ENCODE results near the gene CRHR1.

The CRHR1 gene

DNA sequence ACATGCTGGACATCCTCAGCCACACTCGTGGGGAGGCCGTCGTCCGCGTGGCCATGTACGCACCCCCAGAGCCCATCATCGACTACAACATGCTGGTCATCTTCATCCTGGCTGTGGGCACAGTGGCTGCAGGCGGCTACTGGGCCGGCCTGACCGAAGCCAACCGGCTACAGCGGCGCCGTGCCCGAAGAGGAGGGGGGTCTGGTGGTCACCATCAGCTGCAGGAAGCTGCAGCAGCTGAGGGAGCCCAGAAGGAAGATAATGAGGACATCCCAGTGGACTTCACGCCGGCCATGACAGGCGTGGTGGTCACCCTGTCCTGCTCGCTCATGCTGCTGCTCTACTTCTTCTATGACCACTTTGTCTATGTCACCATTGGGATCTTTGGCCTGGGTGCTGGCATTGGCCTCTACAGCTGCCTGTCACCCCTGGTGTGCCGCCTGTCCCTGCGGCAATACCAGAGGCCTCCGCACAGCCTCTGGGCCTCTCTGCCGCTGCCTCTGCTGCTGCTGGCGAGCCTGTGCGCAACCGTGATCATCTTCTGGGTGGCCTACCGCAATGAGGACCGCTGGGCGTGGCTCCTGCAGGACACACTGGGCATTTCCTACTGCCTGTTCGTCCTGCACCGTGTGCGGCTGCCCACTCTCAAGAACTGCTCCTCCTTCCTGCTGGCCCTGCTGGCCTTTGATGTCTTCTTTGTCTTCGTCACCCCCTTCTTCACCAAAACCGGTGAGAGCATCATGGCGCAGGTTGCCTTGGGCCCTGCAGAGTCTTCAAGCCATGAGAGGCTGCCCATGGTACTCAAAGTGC is 61.5 kb downstream of the CRHR1 start:
- Histone ChIP-seq H3K4me2 (ENCODE audit: low read length) (no peak overlapping the region), H2BK5ac (ENCODE audit: low read length) (no peak overlapping the region), H3K27ac (ENCODE audit: low read depth, low read length) (no peak overlapping the region), H2AK5ac (ENCODE audit: low read length) (no peak overlapping the region), H3K23ac (ENCODE audit: low read length) (no peak overlapping the region), H3K27me3 (ENCODE audit: insufficient read depth, low read length, poor library complexity) (no peaks in the 10 kb centered on the region), H3K79me2 (ENCODE audit: control insufficient read depth, insufficient read depth, low read length) (no peaks in the 10 kb centered on the region), H4K8ac (ENCODE audit: low read depth, low read length) (no peak overlapping the region), H4K5ac (ENCODE audit: low read length) (no peak overlapping the region), H3K4me1 (ENCODE audit: control insufficient read depth, low read depth, low read length) (no peaks in the 10 kb centered on the region), H2BK120ac (ENCODE audit: low read depth, low read length) (no peak overlapping the region), H3K79me1 (ENCODE audit: low read length) (no peaks in the 10 kb centered on the region), H3K9ac (ENCODE audit: low read length) (no peak overlapping the region), H2BK15ac (replicated peaks; ENCODE audit: low read depth) (no peak overlapping the region), H3K56ac (ENCODE audit: low read length) (no peak overlapping the region), H3K36me3 (ENCODE audit: control insufficient read depth, insufficient read depth, low read length) (no peaks in the 10 kb centered on the region), H3K18ac (ENCODE audit: low read length) (no peak overlapping the region), H3K4ac (ENCODE audit: low read depth, low read length) (no peak overlapping the region), H3K4me3 (ENCODE audit: low read length) (no peak overlapping the region)
- no peak for DNase-seq
- WGBS (ENCODE audit: extremely low coverage, insufficient coverage, low lambda C conversion rate), result no CpG with 5 or more reads among the region's 35 CpGs

DNA sequence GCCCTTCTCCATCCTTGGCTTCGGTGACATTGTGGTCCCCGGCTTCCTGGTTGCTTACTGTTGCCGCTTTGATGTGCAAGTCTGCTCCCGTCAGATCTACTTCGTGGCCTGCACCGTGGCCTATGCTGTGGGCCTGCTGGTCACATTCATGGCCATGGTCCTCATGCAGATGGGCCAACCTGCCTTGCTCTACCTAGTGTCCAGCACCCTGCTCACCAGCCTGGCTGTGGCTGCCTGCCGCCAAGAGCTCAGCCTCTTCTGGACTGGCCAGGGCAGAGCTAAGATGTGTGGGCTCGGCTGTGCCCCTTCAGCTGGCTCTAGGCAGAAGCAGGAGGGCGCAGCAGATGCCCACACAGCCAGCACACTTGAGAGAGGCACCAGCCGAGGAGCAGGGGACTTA is 62.1 kb downstream of the CRHR1 start:
- Histone ChIP-seq H3K36me3 (ENCODE audit: control insufficient read depth, insufficient read depth, low read length) (no peaks in the 10 kb centered on the region), H3K4ac (ENCODE audit: low read depth, low read length) (no peak overlapping the region), H2AK5ac (ENCODE audit: low read length) (no peak overlapping the region), H3K27me3 (ENCODE audit: insufficient read depth, low read length, poor library complexity) (no peaks in the 10 kb centered on the region), H4K5ac (ENCODE audit: low read length) (no peak overlapping the region), H3K4me2 (ENCODE audit: low read length) (no peak overlapping the region), H2BK5ac (ENCODE audit: low read length) (no peak overlapping the region), H4K8ac (ENCODE audit: low read depth, low read length) (no peak overlapping the region), H2BK15ac (replicated peaks; ENCODE audit: low read depth) (no peak overlapping the region), H3K4me3 (ENCODE audit: low read length) (no peak overlapping the region), H3K79me2 (ENCODE audit: control insufficient read depth, insufficient read depth, low read length) (no peaks in the 10 kb centered on the region), H3K4me1 (ENCODE audit: control insufficient read depth, low read depth, low read length) (no peaks in the 10 kb centered on the region), H3K79me1 (ENCODE audit: low read length) (no peaks in the 10 kb centered on the region), H3K23ac (ENCODE audit: low read length) (no peak overlapping the region), H3K56ac (ENCODE audit: low read length) (no peak overlapping the region), H3K9ac (ENCODE audit: low read length) (no peak overlapping the region), H3K18ac (ENCODE audit: low read length) (no peak overlapping the region), H3K27ac (ENCODE audit: low read depth, low read length) (no peak overlapping the region), H2BK120ac (ENCODE audit: low read depth, low read length) (no peak overlapping the region)
- DNase-seq, result no peak
- no CpG with 5 or more reads among the region's 10 CpGs for WGBS (ENCODE audit: extremely low coverage, insufficient coverage, low lambda C conversion rate)

DNA sequence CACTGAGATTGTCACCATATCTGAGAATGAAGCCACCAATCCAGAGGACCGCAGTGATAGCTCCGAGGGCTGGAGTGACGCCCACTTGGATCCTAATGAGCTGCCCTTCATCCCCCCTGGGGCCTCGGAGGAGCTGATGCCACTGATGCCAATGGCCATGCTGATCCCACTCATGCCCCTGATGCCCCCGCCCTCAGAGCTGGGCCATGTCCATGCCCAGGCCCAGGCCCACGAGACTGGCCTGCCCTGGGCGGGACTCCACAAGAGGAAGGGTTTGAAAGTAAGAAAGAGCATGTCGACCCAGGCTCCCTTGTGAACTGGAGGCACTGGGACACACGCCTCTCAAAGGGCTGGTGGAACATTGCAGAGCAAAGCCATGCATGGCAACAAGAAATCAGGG is 62.5 kb downstream of the CRHR1 start:
- Histone ChIP-seq H4K8ac (ENCODE audit: low read depth, low read length) (no peak overlapping the region), H3K4me2 (ENCODE audit: low read length) (no peak overlapping the region), H3K18ac (ENCODE audit: low read length) (no peak overlapping the region), H3K27me3 (ENCODE audit: insufficient read depth, low read length, poor library complexity) (no peaks in the 10 kb centered on the region), H2BK5ac (ENCODE audit: low read length) (no peak overlapping the region), H3K36me3 (ENCODE audit: control insufficient read depth, insufficient read depth, low read length) (no peaks in the 10 kb centered on the region), H3K4me1 (ENCODE audit: control insufficient read depth, low read depth, low read length) (no peaks in the 10 kb centered on the region), H4K5ac (ENCODE audit: low read length) (no peak overlapping the region), H2AK5ac (ENCODE audit: low read length) (no peak overlapping the region), H2BK120ac (ENCODE audit: low read depth, low read length) (no peak overlapping the region), H3K9ac (ENCODE audit: low read length) (no peak overlapping the region), H3K4me3 (ENCODE audit: low read length) (no peak overlapping the region), H3K79me2 (ENCODE audit: control insufficient read depth, insufficient read depth, low read length) (no peaks in the 10 kb centered on the region), H3K27ac (ENCODE audit: low read depth, low read length) (no peak overlapping the region), H3K4ac (ENCODE audit: low read depth, low read length) (no peak overlapping the region), H3K56ac (ENCODE audit: low read length) (no peak overlapping the region), H3K79me1 (ENCODE audit: low read length) (no peaks in the 10 kb centered on the region), H2BK15ac (replicated peaks; ENCODE audit: low read depth) (no peak overlapping the region), H3K23ac (ENCODE audit: low read length) (no peak overlapping the region)
- DNase-seq, result no peak
- WGBS (ENCODE audit: extremely low coverage, insufficient coverage, low lambda C conversion rate), result no CpG with 5 or more reads among the region's 9 CpGs

DNA sequence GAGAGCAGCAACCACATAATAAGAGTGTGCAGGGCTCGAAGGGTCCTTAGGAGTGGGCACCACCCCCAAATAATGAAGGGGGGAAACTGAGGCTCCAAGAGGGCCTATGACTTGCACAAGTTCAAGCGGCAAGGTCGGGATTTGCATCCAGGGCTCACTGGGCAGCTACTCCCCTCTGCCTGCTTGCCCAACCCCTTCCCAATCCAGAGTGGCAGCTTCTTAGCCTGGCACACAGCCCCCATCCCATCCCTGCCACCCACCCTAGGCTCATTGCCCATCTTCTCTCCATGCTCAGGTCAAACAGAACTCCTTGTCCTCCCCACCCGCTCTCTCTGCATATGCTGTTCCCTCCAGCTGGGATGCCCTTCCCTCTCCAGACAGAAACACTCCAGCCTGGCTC is 63.0 kb downstream of the CRHR1 start:
- H3K9ac ChIP-seq (ENCODE audit: low read length), result no peak overlapping the region
- no peaks in the 10 kb centered on the region for H3K36me3 ChIP-seq (ENCODE audit: control insufficient read depth, insufficient read depth, low read length)
- no peaks in the 10 kb centered on the region for H3K79me1 ChIP-seq (ENCODE audit: low read length)
- no peak overlapping the region for H3K27ac ChIP-seq (ENCODE audit: low read depth, low read length)
- H2BK5ac ChIP-seq (ENCODE audit: low read length), result no peak overlapping the region
- no peak overlapping the region for H2AK5ac ChIP-seq (ENCODE audit: low read length)
- WGBS (ENCODE audit: extremely low coverage, insufficient coverage, low lambda C conversion rate), result no CpG with 5 or more reads among the region's 4 CpGs
- H3K79me2 ChIP-seq (ENCODE audit: control insufficient read depth, insufficient read depth, low read length), result no peaks in the 10 kb centered on the region
- H3K18ac ChIP-seq (ENCODE audit: low read length), result no peak overlapping the region
- H3K23ac ChIP-seq (ENCODE audit: low read length), result no peak overlapping the region
- H3K56ac ChIP-seq (ENCODE audit: low read length), result no peak overlapping the region
- no peak overlapping the region for H3K4me2 ChIP-seq (ENCODE audit: low read length)
- no peaks in the 10 kb centered on the region for H3K4me1 ChIP-seq (ENCODE audit: control insufficient read depth, low read depth, low read length)
- H4K5ac ChIP-seq (ENCODE audit: low read length), result no peak overlapping the region
- H3K4me3 ChIP-seq (ENCODE audit: low read length), result no peak overlapping the region
- H2BK120ac ChIP-seq (ENCODE audit: low read depth, low read length), result no peak overlapping the region
- H4K8ac ChIP-seq (ENCODE audit: low read depth, low read length), result no peak overlapping the region
- no peaks in the 10 kb centered on the region for H3K27me3 ChIP-seq (ENCODE audit: insufficient read depth, low read length, poor library complexity)
- DNase-seq, result no peak
- no peak overlapping the region for H2BK15ac ChIP-seq (replicated peaks; ENCODE audit: low read depth)
- no peak overlapping the region for H3K4ac ChIP-seq (ENCODE audit: low read depth, low read length)

DNA sequence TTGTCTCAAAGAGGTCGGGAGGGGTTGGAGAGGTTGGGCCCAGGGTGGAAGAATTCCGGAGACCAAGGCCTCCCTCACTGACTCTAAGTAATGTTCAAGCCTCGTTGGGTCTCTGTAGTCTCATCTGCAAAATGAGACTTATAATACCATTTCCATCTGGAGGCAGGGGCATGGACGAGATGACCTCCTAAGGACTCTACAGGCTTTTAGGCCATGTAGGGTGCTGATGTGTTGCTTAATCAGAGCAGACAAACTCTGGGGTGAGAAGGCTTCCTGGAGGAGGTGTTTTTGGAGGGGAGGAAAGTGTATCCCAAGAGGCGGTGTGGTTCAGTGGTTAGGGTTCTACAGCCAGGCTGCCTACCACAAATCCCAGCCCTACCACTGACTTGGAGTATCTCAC is 63.6 kb downstream of the CRHR1 start:
- Histone ChIP-seq H3K4ac (ENCODE audit: low read depth, low read length) (no peak overlapping the region), H2BK15ac (replicated peaks; ENCODE audit: low read depth) (no peak overlapping the region), H2AK5ac (ENCODE audit: low read length) (no peak overlapping the region), H4K5ac (ENCODE audit: low read length) (no peak overlapping the region), H3K4me2 (ENCODE audit: low read length) (no peak overlapping the region), H3K27me3 (ENCODE audit: insufficient read depth, low read length, poor library complexity) (no peaks in the 10 kb centered on the region), H4K8ac (ENCODE audit: low read depth, low read length) (no peak overlapping the region), H2BK5ac (ENCODE audit: low read length) (no peak overlapping the region), H2BK120ac (ENCODE audit: low read depth, low read length) (no peak overlapping the region), H3K18ac (ENCODE audit: low read length) (no peak overlapping the region), H3K9ac (ENCODE audit: low read length) (no peak overlapping the region), H3K79me1 (ENCODE audit: low read length) (no peaks in the 10 kb centered on the region), H3K79me2 (ENCODE audit: control insufficient read depth, insufficient read depth, low read length) (no peaks in the 10 kb centered on the region), H3K56ac (ENCODE audit: low read length) (no peak overlapping the region), H3K4me3 (ENCODE audit: low read length) (no peak overlapping the region), H3K27ac (ENCODE audit: low read depth, low read length) (no peak overlapping the region), H3K36me3 (ENCODE audit: control insufficient read depth, insufficient read depth, low read length) (no peaks in the 10 kb centered on the region), H3K23ac (ENCODE audit: low read length) (no peak overlapping the region), H3K4me1 (ENCODE audit: control insufficient read depth, low read depth, low read length) (no peaks in the 10 kb centered on the region)
- no CpG with 5 or more reads among the region's 5 CpGs for WGBS (ENCODE audit: extremely low coverage, insufficient coverage, low lambda C conversion rate)
- no peak for DNase-seq

DNA sequence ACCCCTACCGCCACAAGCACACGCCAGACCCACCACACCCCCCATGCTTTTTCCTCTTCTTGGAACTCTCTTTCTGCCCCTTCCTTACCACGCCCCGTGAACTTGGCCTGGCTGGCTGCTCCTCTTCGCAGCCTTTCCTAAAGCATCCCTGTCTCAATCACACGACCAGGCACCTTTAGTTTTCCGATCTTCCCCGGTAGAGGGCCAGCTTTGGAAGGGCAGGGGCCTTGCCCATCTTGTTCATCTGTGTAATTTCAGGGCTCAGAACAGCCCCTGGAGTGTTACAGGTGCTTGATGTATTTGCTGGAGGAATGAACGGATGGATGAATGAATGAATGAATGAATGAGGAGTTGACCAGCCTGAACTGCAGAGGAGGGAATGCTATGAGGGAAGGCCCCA is 64.3 kb downstream of the CRHR1 start:
- Histone ChIP-seq H2BK120ac (ENCODE audit: low read depth, low read length) (no peak overlapping the region), H2AK5ac (ENCODE audit: low read length) (no peak overlapping the region), H3K4me3 (ENCODE audit: low read length) (no peak overlapping the region), H3K4ac (ENCODE audit: low read depth, low read length) (no peak overlapping the region), H4K8ac (ENCODE audit: low read depth, low read length) (no peak overlapping the region), H3K4me1 (ENCODE audit: control insufficient read depth, low read depth, low read length) (no peaks in the 10 kb centered on the region), H4K5ac (ENCODE audit: low read length) (no peak overlapping the region), H3K79me1 (ENCODE audit: low read length) (no peaks in the 10 kb centered on the region), H2BK15ac (replicated peaks; ENCODE audit: low read depth) (no peak overlapping the region), H2BK5ac (ENCODE audit: low read length) (no peak overlapping the region), H3K9ac (ENCODE audit: low read length) (no peak overlapping the region), H3K18ac (ENCODE audit: low read length) (no peak overlapping the region), H3K23ac (ENCODE audit: low read length) (no peak overlapping the region), H3K56ac (ENCODE audit: low read length) (no peak overlapping the region), H3K36me3 (ENCODE audit: control insufficient read depth, insufficient read depth, low read length) (no peaks in the 10 kb centered on the region), H3K79me2 (ENCODE audit: control insufficient read depth, insufficient read depth, low read length) (no peaks in the 10 kb centered on the region), H3K4me2 (ENCODE audit: low read length) (no peak overlapping the region), H3K27ac (ENCODE audit: low read depth, low read length) (no peak overlapping the region), H3K27me3 (ENCODE audit: insufficient read depth, low read length, poor library complexity) (no peaks in the 10 kb centered on the region)
- WGBS (ENCODE audit: extremely low coverage, insufficient coverage, low lambda C conversion rate), result no CpG with 5 or more reads among the region's 9 CpGs
- no peak for DNase-seq
